Esophagus (tissue), 2 donors: ENCODE results near the gene ATP9A. TPM values are rescaled to one million over a fixed set of nuclear protein-coding genes. Genes with fewer than 3 reads are reported as not detected.
"Not testable (repeated sequence)": the region's sequence is repeated elsewhere in the genome, so short reads cannot be mapped to it uniquely, and the experiment has no call there.

Source experiments
- H3K27ac ChIP-seq, 2 donors: one replicate each; pipeline ENCODE4 v1.5.1; 2013; ENCODE audit warnings: low read depth in 2 of 2, mild to moderate bottlenecking in 2 of 2, inconsistent platforms in 1 of 2, low read length in 1 of 2, moderate library complexity in 1 of 2
- H3K27me3 ChIP-seq, 2 donors: one replicate each; pipeline ENCODE4 v1.6.1; 2013; ENCODE audit warnings: low read length in 2 of 2, control low read depth in 1 of 2, mild to moderate bottlenecking in 1 of 2; ENCODE audit not compliant: insufficient read depth in 2 of 2, control insufficient read depth in 1 of 2
- H3K36me3 ChIP-seq, 2 donors: one replicate each; pipeline ENCODE4 v1.6.1; 2013; ENCODE audit warnings: low read length in 1 of 2; ENCODE audit not compliant: control insufficient read depth in 2 of 2, insufficient read depth in 2 of 2
- H3K4me1 ChIP-seq, 2 donors: one replicate each; pipeline ENCODE4 v1.6.1; 2013; ENCODE audit warnings: low read length in 1 of 2; ENCODE audit not compliant: control insufficient read depth in 2 of 2, insufficient read depth in 2 of 2
- H3K4me3 ChIP-seq, 2 donors: one replicate each; pipeline ENCODE4 v1.5.1; 2013; ENCODE audit warnings: low read length in 2 of 2, mild to moderate bottlenecking in 2 of 2, low read depth in 1 of 2, moderate library complexity in 1 of 2
- H3K9me3 ChIP-seq, 2 donors: one replicate each; pipeline ENCODE4 v1.6.1; 2013; ENCODE audit warnings: mild to moderate bottlenecking in 2 of 2, low read depth in 1 of 2, low read length in 1 of 2, moderate library complexity in 1 of 2; ENCODE audit not compliant: control insufficient read depth in 2 of 2, insufficient read depth in 1 of 2
- WGBS, 2 donors: extraction: QIAGEN DNeasy Blood & Tissue Kit; methylation state at CpG; one replicate each; pipeline ENCODE4 v1.1.7; 2013; 5-methylcytosine and 5-hydroxymethylcytosine counted together
- polyA plus RNA-seq, 2 donors: library from polyadenylated mRNA; stranded (reverse); fragments of 200-250 nt; gene quantifications; one replicate each; pipeline ENCODE4 v1.2.3, GENCODE V29; 2013
- donor health status: healthy with polysubstance abuse.
- donor health status: Bipolar disorder and iron deficiency.

The ATP9A gene
- polyA plus RNA-seq, 2 donors = 5.0 to 7.5 TPM

DNA sequence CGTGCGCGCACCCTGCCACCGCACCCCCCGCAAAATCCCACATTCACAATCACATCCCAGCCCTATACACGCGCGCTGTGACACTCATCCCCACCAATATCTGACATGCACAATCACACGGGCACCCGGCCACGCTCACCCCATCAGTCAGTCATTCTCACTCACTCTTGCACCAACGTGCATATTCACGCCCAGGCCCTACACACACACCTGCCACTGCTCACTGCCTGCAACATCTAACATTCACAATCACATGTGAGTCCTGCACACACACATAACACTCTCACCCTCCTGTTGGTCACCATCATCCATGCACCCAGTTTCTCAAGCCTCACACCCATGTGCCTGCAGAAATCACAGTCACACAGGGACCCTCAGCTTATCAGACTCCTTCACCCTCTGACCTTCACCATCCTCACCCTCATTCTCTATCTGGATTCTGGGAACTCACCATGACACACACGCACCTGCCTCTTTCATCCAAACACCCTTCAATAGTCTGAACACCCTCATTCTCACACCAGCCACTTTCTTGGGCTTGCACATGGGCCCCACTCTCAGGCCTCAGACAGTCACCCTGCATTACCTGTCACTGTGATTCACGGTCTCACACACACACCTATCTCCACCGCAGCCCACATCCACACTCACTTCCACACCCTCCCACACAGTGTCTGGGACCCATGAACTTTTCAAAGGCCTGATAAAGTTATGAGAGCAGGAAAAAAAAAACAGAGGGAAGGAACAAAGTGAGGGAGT is 748 bp upstream of the ATP9A start:
- H3K4me1 ChIP-seq = no peaks in the 10 kb centered on the region
- H3K27me3 ChIP-seq = no peaks in the 10 kb centered on the region
- H3K9me3 ChIP-seq = no peaks in the 10 kb centered on the region
- peak overlapping the region in 1 of 2 donors; percentile 69 for H3K4me3 ChIP-seq
- H3K36me3 ChIP-seq = no peaks in the 10 kb centered on the region
- 23 to 26% methylated on average over 13 to 16 of the region's 16 CpGs for WGBS, 2 donors
- no peak overlapping the region for H3K27ac ChIP-seq

DNA sequence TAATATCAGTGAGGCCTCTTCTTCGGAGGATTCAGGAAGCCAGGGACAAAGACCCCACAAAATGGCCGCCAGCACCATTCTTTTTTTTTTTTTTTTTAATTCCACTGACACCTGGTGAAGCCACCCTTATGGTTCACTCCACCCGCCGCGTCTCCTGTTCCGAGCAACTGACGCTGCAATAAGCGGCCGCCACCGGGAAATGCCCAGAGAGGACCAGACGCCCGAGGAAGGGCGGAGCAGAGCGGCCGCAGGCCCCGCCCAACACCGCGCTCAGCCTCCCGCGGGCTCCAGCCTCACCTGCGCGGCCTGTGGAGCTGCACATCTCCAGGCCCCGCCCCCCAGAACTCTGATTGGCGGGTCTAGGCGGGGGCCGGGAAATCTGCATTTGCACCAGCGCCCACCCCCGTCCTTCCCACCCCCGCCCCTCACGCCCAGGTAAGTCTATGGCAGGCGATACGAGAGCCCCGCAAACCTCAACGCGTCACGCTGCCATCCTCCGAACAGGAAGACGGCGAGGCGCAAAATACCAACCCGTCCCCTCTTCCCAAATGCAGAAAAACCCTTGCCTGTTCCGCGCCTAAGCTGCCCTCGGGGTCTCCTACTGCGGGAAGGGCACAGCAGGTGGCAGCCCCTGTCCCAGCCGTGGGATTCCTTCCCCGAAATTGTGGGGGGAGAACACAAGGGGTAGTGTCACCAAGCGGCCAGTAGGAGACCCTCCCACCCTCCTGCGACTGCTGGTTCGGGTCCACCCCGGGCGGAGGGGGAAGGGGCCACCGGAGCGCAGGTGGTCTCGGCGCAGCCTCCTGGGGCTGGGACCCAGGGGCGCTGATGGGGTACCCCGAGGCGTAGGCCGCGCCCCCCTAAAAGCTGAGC is 960 bp downstream of the ATP9A start:
- no peaks in the 10 kb centered on the region for H3K36me3 ChIP-seq
- WGBS, 2 donors = 1% methylated on average over 60 to 61 of the region's 61 CpGs
- H3K27me3 ChIP-seq = no peaks in the 10 kb centered on the region
- H3K9me3 ChIP-seq = no peaks in the 10 kb centered on the region
- peak overlapping the region; percentile 89 for H3K27ac ChIP-seq
- H3K4me3 ChIP-seq = peak overlapping the region; percentile 69 to 75
- H3K4me1 ChIP-seq = no peaks in the 10 kb centered on the region

DNA sequence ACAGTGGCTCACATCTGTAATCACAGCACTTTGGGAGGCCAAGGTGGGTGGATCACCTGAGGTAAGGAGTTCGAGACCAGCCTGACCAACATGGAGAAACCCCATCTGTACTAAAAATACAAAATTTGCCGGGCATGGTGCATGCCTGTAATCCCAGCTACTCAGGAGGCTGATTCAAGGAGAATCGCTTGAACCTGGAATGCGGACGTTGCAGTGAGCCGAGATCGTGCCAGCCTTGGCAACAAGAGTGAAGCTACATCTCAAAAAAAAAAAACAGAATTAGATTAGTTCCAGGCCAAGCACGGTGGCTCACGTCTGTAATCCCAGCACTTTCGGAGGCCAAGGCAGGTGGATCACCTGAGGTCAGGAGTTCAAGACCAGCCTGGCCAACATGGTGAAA is 2.8 kb downstream of the ATP9A start:
- H3K4me3 ChIP-seq, H3K27me3 ChIP-seq, H3K9me3 ChIP-seq, H3K36me3 ChIP-seq, H3K4me1 ChIP-seq: not testable (repeated sequence)
- peak overlapping the region in 1 of 2 donors; percentile 1 for H3K27ac ChIP-seq
- 44 to 49% methylated on average over 10 of the region's 10 CpGs for WGBS, 2 donors

DNA sequence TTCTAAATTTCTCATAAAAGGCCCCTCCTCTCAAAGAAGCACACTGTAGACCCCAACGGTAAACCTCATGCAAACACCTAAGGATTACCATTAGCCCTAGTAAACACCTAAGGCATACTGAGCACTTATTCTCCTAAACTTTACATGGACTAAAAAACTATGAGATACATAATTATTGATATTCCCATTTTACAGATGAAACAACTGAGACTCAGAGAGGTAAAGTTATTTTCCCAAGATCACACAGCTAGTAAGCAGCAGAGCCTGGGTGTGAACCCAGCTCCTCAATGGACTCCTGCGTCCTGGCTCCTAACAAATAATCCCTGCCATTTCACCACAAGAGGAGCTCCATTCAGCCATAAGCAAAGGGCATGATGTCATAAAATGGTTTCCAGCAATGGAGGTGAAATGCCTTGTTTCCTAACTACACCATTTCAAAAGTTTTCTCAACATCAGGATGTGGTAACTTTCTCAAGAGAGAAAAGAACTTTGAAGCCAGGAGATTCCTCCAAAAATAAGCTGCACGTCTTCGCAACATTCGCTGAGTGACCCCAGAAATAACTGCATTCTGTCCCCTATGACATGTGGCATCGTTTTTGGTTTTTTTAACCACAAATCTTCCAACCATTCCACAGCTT is 4.1 kb downstream of the ATP9A start:
- Histone ChIP-seq H3K4me1 (peaks cover 0 to 1% of the 10 kb centered on the region in 2 donors), H3K9me3 (no peaks in the 10 kb centered on the region), H3K27me3 (no peaks in the 10 kb centered on the region), H3K4me3 (no peak overlapping the region), H3K27ac (no peak overlapping the region), H3K36me3 (no peaks in the 10 kb centered on the region)
- 86 to 90% methylated on average over 6 of the region's 6 CpGs for WGBS, 2 donors

DNA sequence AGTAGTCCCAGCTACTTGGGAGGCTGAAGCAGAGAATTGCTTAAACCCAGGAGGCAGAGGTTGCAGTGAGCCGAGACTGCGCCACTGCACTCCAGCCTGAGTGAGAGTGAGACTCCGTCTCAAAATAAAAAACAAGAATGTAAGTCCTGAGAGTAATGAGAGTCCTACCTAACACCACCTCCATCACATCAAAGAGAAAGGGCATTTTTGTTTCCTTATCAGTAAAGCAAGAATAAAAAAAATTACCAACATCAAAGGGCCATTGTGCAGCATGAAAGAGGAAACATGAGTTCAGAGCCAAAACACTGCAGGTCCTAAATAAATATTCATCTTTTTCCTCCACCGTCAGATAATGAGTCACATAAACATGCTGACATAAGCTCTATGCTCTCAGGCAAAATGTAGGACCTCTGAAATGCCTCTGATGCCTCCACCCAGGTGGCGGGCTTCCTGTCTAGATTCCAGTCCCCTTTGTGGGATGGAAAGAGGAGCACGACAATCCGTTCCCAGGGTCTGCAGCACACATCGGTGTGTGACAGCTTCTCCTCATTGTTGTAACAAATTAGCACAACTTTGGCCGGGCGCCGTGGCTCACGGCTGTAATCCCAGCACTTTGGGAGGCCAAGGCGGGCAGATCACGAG is 7.2 kb downstream of the ATP9A start:
- no peaks in the 10 kb centered on the region for H3K36me3 ChIP-seq
- no peaks in the 10 kb centered on the region for H3K27me3 ChIP-seq
- no peaks in the 10 kb centered on the region for H3K9me3 ChIP-seq
- no peak overlapping the region for H3K4me3 ChIP-seq
- H3K4me1 ChIP-seq = peaks cover 4 to 8% of the 10 kb centered on the region in 2 donors
- 50 to 51% methylated on average over 14 of the region's 14 CpGs for WGBS, 2 donors
- peak overlapping the region in 1 of 2 donors; percentile 48 for H3K27ac ChIP-seq

DNA sequence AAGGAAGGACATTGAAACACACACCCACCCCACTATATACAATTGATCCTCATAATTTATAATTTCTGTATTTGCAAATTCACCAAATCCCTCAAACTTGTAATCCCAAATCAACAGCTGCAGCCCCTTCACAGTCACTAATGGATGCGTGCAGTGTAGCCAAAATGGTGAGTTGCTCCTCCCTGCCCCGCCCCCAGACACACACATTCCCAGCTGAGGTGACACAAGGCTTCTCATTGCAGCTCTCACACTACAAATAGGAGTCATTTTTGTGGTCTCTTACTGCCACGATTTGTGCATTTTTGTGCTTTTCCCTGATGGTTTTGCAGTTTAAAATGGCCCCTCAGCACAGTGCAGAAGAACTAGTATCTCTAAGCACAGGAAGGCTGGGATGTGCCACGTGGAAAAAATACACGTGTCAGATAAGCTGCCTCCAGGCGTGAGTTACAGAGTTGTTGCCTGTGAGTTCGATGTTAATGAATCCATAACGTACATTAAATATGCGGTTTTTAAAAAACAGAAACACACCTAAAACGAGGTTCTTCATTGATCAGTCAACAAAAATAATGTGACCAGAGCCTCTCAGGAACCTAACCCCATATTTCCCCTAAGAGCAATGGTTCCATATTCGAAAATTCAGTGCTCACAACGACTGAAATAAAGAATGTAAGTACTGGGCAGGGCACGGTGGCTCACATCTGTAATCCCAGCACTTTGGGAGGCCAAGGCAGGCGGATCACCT is 8.2 kb downstream of the ATP9A start:
- WGBS, 2 donors = 87 to 89% methylated on average over 14 of the region's 14 CpGs
- Histone ChIP-seq H3K36me3 (no peaks in the 10 kb centered on the region), H3K4me3 (no peak overlapping the region), H3K27me3 (no peaks in the 10 kb centered on the region), H3K9me3 (no peaks in the 10 kb centered on the region), H3K4me1 (peaks cover 4 to 8% of the 10 kb centered on the region in 2 donors), H3K27ac (no peak overlapping the region)

DNA sequence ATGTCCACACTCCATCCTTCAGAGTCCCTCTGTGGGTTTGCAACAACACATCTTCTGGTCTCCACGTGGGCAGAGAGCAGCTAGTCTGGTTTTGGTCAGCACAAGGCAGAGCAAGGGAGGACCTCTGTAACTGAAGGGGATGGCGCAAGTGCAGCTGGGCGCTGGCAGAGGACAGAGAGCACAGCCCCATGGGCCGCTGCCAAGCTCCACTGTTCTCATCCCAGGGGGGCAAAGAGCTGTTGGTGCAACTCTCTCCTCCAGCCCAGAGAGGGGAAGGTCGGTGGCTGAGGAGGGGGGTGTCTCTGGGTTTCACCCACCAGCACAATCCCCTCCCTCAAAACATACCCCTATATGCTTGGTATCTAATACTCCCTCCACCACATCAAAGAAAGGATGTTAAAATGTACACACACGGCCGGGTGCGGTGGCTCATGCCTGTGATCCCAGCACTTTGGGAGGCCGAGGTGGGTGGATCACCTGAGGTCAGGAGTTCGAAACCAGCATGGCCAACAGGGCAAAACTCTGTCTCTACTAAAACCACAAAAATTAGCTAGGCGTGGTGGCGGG is 9.1 kb downstream of the ATP9A start:
- H3K4me1 ChIP-seq = peaks cover 4 to 8% of the 10 kb centered on the region in 2 donors
- no peaks in the 10 kb centered on the region for H3K9me3 ChIP-seq
- H3K36me3 ChIP-seq = no peaks in the 10 kb centered on the region
- WGBS, 2 donors = 80 to 81% methylated on average over 12 of the region's 12 CpGs
- H3K4me3 ChIP-seq = no peak overlapping the region
- H3K27me3 ChIP-seq = no peaks in the 10 kb centered on the region
- no peak overlapping the region for H3K27ac ChIP-seq

DNA sequence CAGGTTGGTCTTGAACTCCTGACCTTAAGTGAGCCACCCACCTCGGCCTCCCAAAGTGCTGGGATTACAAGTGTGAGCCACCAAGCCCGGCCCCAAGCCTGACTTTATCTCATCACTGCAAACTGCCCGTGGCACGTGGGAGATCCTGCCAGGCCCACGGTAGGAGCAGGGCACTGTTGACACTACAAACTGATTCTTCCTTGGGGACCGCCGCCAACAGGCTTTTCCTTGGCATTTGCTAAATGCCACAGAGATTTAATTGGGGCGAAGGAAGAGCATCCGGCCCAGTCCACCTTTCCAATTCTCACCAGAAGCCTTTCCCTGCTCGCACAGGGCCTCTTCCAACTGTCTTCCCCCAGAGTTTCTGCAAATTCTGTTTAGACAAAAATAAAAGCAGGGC is 11.0 kb downstream of the ATP9A start:
- no peaks in the 10 kb centered on the region for H3K36me3 ChIP-seq
- H3K27me3 ChIP-seq = no peaks in the 10 kb centered on the region
- WGBS, 2 donors = 69 to 70% methylated on average over 10 of the region's 10 CpGs
- H3K4me1 ChIP-seq = peaks cover 4 to 9% of the 10 kb centered on the region in 2 donors
- H3K9me3 ChIP-seq = no peaks in the 10 kb centered on the region
- H3K27ac ChIP-seq = peak overlapping the region in 1 of 2 donors; percentile 24
- H3K4me3 ChIP-seq = no peak overlapping the region
